OCI-LY1 (cell line): Measurements from ENCODE around the gene PLCB2.

ENCODE experiments used
- H2AFZ ChIP-seq: fragments of 200-600 bp; sonication (generic), shearing (Covaris generic); 2 replicates; pipeline ENCODE4 v1.6.0; 2014; ENCODE audit warnings: antibody characterized with exemption, mild to moderate bottlenecking, low read length
- H3F3A ChIP-seq: fragments of 200-600 bp; sonication (generic), shearing (Covaris generic); 2 replicates; pipeline ENCODE4 v1.6.0; 2014; ENCODE audit warnings: mild to moderate bottlenecking, antibody characterized with exemption, low read length, moderate library complexity; ENCODE audit not compliant: insufficient read depth
- H3K27ac ChIP-seq: fragments of 200-600 bp; sonication (generic); 2 replicates; pipeline ENCODE4 v1.5.1; 2014; ENCODE audit warnings: low read length, mixed run types, mild to moderate bottlenecking, low read depth; ENCODE audit not compliant: poor library complexity, severe bottlenecking
- H3K27me3 ChIP-seq: fragments of 200-600 bp; sonication (generic); 2 replicates; pipeline ENCODE4 v1.6.0; 2014; ENCODE audit warnings: antibody characterized with exemption, mild to moderate bottlenecking, low read length, moderate library complexity; ENCODE audit not compliant: insufficient read depth
- H3K36me3 ChIP-seq: fragments of 200-600 bp; sonication (generic); 2 replicates; pipeline ENCODE4 v1.6.1; 2014; ENCODE audit warnings: mild to moderate bottlenecking, antibody characterized with exemption, low read length, moderate library complexity, mixed read lengths; ENCODE audit not compliant: insufficient read depth
- H3K4me1 ChIP-seq: fragments of 200-600 bp; sonication (generic); 2 replicates; pipeline ENCODE4 v1.5.1; 2014; ENCODE audit warnings: mild to moderate bottlenecking, low read length, moderate library complexity; ENCODE audit not compliant: insufficient read depth, severe bottlenecking
- H3K4me2 ChIP-seq: fragments of 200-600 bp; sonication (generic), shearing (Covaris generic); 2 replicates; pipeline ENCODE4 v1.6.1; 2014; ENCODE audit warnings: low read length
- H3K4me3 ChIP-seq: fragments of 200-600 bp; sonication (generic); 2 replicates; pipeline ENCODE4 v1.5.1; 2014; ENCODE audit warnings: low read length, low read depth, mild to moderate bottlenecking, mixed read lengths; ENCODE audit not compliant: poor library complexity, severe bottlenecking
- H3K79me2 ChIP-seq: fragments of 200-600 bp; shearing (Covaris generic); 2 replicates; pipeline ENCODE4 v1.6.1; 2016; ENCODE audit warnings: mixed run types, low read length, mixed read lengths; ENCODE audit not compliant: insufficient read depth
- H3K9ac ChIP-seq: fragments of 200-600 bp; sonication (generic), shearing (Covaris generic); 2 replicates; pipeline ENCODE4 v1.6.1; 2014; ENCODE audit warnings: mild to moderate bottlenecking, low read length, mixed read lengths
- H3K9me2 ChIP-seq: fragments of 200-600 bp; sonication (generic), shearing (Covaris generic); 2 replicates; pipeline ENCODE4 v1.6.1; 2014; ENCODE audit warnings: low read depth, mild to moderate bottlenecking, low read length, mixed read lengths
- H3K9me3 ChIP-seq: fragments of 200-600 bp; shearing (Covaris generic); 2 replicates; pipeline ENCODE4 v1.6.1; 2014; ENCODE audit warnings: low read length, mixed read lengths
- H4K20me1 ChIP-seq: fragments of 200-600 bp; sonication (generic), shearing (Covaris generic); 2 replicates; pipeline ENCODE4 v1.6.0; 2016; ENCODE audit warnings: mild to moderate bottlenecking, low read length; ENCODE audit not compliant: insufficient read depth
- EZH2 ChIP-seq: fragments of 200-600 bp; sonication (generic), shearing (Covaris generic); IDR thresholded peaks from 2 replicates; pipeline ENCODE4 v1.8.0; 2017; ENCODE audit warnings: borderline replicate concordance, mixed run types, mild to moderate bottlenecking, antibody characterized with exemption, low read length, moderate library complexity, mixed read lengths
- TF ChIP-seq, protein P1 (sequence below): fragments of 200-600 bp; sonication (generic), shearing (Covaris generic); IDR thresholded peaks from 2 replicates; pipeline ENCODE4 v1.5.1; 2017; ENCODE audit warnings: mild to moderate bottlenecking, antibody characterized with exemption, low read length, moderate library complexity, mixed read lengths

The PLCB2 gene

DNA sequence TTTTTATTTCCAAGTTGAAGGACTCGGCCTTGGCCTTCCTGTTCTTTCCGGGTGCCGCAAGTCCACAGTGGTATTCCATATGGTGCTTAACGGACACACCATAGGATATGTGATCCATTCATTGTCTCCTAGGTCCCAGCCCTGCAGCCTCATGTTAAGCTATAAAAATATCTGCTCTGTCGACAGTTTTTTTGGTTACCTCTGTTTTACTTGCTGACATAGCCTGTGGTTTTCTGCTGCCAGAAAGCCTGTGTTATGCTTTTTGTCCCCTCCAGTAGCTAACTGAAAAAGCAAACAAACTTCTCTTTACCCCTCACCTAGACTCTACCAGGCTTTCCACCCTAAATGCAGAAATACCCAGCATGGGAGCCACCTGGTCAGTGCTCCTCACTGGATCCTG is 21.0 kb upstream of the PLCB2 start:
- TF ChIP-seq, protein P1, sequence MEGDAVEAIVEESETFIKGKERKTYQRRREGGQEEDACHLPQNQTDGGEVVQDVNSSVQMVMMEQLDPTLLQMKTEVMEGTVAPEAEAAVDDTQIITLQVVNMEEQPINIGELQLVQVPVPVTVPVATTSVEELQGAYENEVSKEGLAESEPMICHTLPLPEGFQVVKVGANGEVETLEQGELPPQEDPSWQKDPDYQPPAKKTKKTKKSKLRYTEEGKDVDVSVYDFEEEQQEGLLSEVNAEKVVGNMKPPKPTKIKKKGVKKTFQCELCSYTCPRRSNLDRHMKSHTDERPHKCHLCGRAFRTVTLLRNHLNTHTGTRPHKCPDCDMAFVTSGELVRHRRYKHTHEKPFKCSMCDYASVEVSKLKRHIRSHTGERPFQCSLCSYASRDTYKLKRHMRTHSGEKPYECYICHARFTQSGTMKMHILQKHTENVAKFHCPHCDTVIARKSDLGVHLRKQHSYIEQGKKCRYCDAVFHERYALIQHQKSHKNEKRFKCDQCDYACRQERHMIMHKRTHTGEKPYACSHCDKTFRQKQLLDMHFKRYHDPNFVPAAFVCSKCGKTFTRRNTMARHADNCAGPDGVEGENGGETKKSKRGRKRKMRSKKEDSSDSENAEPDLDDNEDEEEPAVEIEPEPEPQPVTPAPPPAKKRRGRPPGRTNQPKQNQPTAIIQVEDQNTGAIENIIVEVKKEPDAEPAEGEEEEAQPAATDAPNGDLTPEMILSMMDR = no peak
- no peak for TF ChIP-seq EZH2

DNA sequence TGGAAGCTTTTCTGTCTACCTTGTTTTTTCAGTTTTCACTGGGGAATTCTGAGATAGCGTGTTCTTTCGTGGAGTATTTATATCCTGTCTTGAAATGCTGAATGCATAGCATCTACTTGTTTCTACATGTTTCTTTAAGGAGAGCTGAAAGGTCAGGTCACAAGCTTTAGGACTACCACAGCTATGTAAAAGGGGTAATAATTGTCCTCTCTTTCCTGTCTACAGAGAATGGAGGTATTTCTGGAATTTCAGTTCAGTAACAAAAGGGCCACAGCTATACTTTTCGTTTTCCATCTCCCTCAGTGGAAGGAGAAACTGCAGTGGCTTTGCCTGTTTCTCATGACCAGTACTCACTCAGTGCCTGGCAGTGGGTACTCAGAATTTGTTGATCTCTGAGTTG is 20.4 kb upstream of the PLCB2 start:
- H3K9ac ChIP-seq = no peak overlapping the region
- no peak overlapping the region for H3K27ac ChIP-seq
- no peaks in the 10 kb centered on the region for H3K4me1 ChIP-seq

More for the DNA sequence above, 21.0 kb upstream of the PLCB2 start:
- H3K9me2 ChIP-seq = no peaks in the 10 kb centered on the region
- no peaks in the 10 kb centered on the region for H3K9me3 ChIP-seq
- H3K79me2 ChIP-seq = no peaks in the 10 kb centered on the region
- H4K20me1 ChIP-seq = no peaks in the 10 kb centered on the region
- no peaks in the 10 kb centered on the region for H3K27me3 ChIP-seq
- no peaks in the 10 kb centered on the region for H3K36me3 ChIP-seq
- H3K4me2 ChIP-seq = no peak overlapping the region
- no peak overlapping the region for H2AFZ ChIP-seq
- H3K27ac ChIP-seq = no peak overlapping the region
- no peaks in the 10 kb centered on the region for H3F3A ChIP-seq
- H3K9ac ChIP-seq = no peak overlapping the region
- peaks cover under 1% of the 10 kb centered on the region for H3K4me1 ChIP-seq
- no peak overlapping the region for H3K4me3 ChIP-seq

DNA sequence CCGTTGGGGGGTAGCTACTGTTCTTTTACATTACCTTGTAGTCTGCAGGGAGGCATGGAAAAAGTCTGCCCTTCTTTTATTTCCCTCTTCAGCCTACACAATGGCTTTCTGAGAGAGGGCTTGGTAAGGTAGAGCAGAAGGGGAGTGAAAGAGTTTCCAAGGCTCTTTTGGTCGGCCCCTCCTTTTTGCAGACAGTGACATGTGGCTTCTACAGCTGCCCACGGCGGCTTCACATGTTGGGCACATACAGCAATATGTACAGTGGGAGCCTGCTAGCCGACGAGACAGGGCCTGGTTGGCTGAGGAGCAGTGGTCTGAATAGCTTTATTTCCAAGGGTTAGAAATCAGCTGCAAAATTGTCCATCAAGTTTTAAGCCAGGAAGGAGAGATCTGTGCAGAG is 19.7 kb upstream of the PLCB2 start:
- Histone ChIP-seq H3K36me3 (no peaks in the 10 kb centered on the region), H3K4me1 (peaks cover 7% of the 10 kb centered on the region), H3K27ac (no peak overlapping the region), H2AFZ (no peak overlapping the region), H3F3A (no peaks in the 10 kb centered on the region), H3K9me2 (no peaks in the 10 kb centered on the region), H3K79me2 (no peaks in the 10 kb centered on the region), H3K9me3 (no peaks in the 10 kb centered on the region), H3K27me3 (no peaks in the 10 kb centered on the region), H3K4me2 (no peak overlapping the region), H3K4me3 (no peak overlapping the region), H4K20me1 (no peaks in the 10 kb centered on the region), H3K9ac (no peak overlapping the region)
- TF ChIP-seq, protein P1 = no peak
- TF ChIP-seq EZH2 = no peak

More for the DNA sequence above, 20.4 kb upstream of the PLCB2 start:
- H3K9me2 ChIP-seq = no peaks in the 10 kb centered on the region
- H3K9me3 ChIP-seq = no peaks in the 10 kb centered on the region
- H3K4me3 ChIP-seq = no peak overlapping the region
- no peaks in the 10 kb centered on the region for H3K79me2 ChIP-seq
- H3F3A ChIP-seq = no peaks in the 10 kb centered on the region
- no peak overlapping the region for H3K4me2 ChIP-seq
- no peaks in the 10 kb centered on the region for H4K20me1 ChIP-seq
- H3K27me3 ChIP-seq = no peaks in the 10 kb centered on the region
- H3K36me3 ChIP-seq = no peaks in the 10 kb centered on the region
- H2AFZ ChIP-seq = no peak overlapping the region
- no peak for TF ChIP-seq EZH2

DNA sequence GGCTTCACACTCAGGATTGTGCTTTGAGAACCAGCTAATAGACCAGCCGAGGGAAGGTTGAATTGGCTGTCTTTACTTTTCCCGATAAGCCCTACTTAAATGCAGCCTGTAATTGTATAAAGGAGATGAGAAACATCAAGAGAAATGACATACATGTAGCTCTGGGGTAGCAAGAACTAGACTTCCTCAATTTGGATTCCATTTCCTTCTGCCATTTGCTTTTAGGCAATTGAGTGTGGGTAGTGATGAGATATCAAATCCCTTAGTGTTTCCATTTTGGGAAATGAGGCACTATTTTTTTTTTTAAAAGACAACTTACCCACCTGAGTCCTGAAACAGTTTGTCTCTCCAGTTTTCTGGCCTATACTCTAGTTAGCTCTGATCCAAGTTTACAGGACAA is 18.0 kb upstream of the PLCB2 start:
- H3K9me3 ChIP-seq = no peaks in the 10 kb centered on the region
- TF ChIP-seq, protein P1 = no peak
- no peak for TF ChIP-seq EZH2
- no peaks in the 10 kb centered on the region for H3K27me3 ChIP-seq
- no peaks in the 10 kb centered on the region for H3F3A ChIP-seq
- H3K9ac ChIP-seq = no peak overlapping the region
- no peak overlapping the region for H3K4me3 ChIP-seq
- H3K79me2 ChIP-seq = no peaks in the 10 kb centered on the region
- H4K20me1 ChIP-seq = no peaks in the 10 kb centered on the region
- no peaks in the 10 kb centered on the region for H3K36me3 ChIP-seq
- no peak overlapping the region for H3K27ac ChIP-seq
- no peaks in the 10 kb centered on the region for H3K9me2 ChIP-seq
- peaks cover 8% of the 10 kb centered on the region for H3K4me1 ChIP-seq
- no peak overlapping the region for H3K4me2 ChIP-seq
- H2AFZ ChIP-seq = no peak overlapping the region
